K562 (cell line): ENCODE results near the gene NFS1. TPM values are rescaled to one million over a fixed set of nuclear protein-coding genes. Genes with fewer than 3 reads are reported as not detected.

ENCODE experiments used
- ARID1B ChIP-seq: fragments of 450-650 bp; IDR thresholded peaks from 2 replicates; pipeline ENCODE4 v1.6.1; 2016; ENCODE audit warnings: antibody characterized with exemption, mild to moderate bottlenecking, inconsistent platforms
- ATF1 ChIP-seq, 2 experiments: fragments of 450-650 bp in 1 of 2; IDR thresholded peaks; 2 replicates each; pipeline ENCODE4 v1.6.1; 2016; ENCODE audit warnings: missing compliant biosample characterization in 1 of 2, missing genetic modification characterization in 1 of 2
- BHLHE40 ChIP-seq: IDR thresholded peaks from 2 replicates; pipeline ENCODE4 v1.6.1; 2011; ENCODE audit warnings: low read length, improper control_type of control experiment
- C11orf30 ChIP-seq: fragments of 450-650 bp; IDR thresholded peaks from 2 replicates; pipeline ENCODE4 v1.6.1; 2016; ENCODE audit warnings: low read depth, mild to moderate bottlenecking
- CEBPB ChIP-seq: fragments of 450-650 bp; IDR thresholded peaks from 2 replicates; pipeline ENCODE4 v1.6.1; 2016; ENCODE audit warnings: missing genetic modification characterization, missing compliant biosample characterization
- EGR1 ChIP-seq: fragments of 450-650 bp; conservative IDR thresholded peaks from 2 replicates; pipeline ENCODE4 v1.6.1; 2017; ENCODE audit warnings: mild to moderate bottlenecking
- ELF4 ChIP-seq: fragments of 450-650 bp; formaldehyde crosslinking; IDR thresholded peaks from 2 replicates; pipeline ENCODE4 v1.4.0; 2022; ENCODE audit warnings: missing genetic modification characterization
- HOXB6 ChIP-seq: fragments of 250-450 bp; sonication (Bioruptor Pico); IDR thresholded peaks from 2 replicates; pipeline ENCODE4 v1.5.1; 2022; ENCODE audit warnings: mild to moderate bottlenecking, borderline replicate concordance
- KLF13 ChIP-seq: fragments of 450-650 bp; IDR thresholded peaks from 2 replicates; pipeline ENCODE4 v1.6.1; 2016; ENCODE audit warnings: missing genetic modification characterization, low read depth, mild to moderate bottlenecking, missing compliant biosample characterization, moderate library complexity, borderline replicate concordance
- MAFK ChIP-seq: IDR thresholded peaks from 2 replicates; pipeline ENCODE4 v1.6.1; 2011; ENCODE audit warnings: low read length, improper control_type of control experiment
- MTA1 ChIP-seq: fragments of 450-650 bp; IDR thresholded peaks from 2 replicates; pipeline ENCODE4 v1.6.1; 2017; ENCODE audit warnings: borderline replicate concordance
- NRF1 ChIP-seq, 2 experiments: fragments of 450-650 bp; IDR thresholded peaks in 1 of 2; conservative IDR thresholded peaks in 1 of 2; 2 replicates each; pipeline ENCODE4 v1.6.1; 2014; ENCODE audit warnings: mild to moderate bottlenecking in 2 of 2
- NUFIP1 ChIP-seq: fragments of 450-650 bp; IDR thresholded peaks from 2 replicates; pipeline ENCODE4 v1.6.1; 2018; ENCODE audit not compliant: partially characterized antibody
- RBM22 ChIP-seq: fragments of 200-400 bp; formaldehyde crosslinking; IDR thresholded peaks from 2 replicates; pipeline ENCODE4 v1.6.1; 2018; ENCODE audit warnings: low read length, low read depth; ENCODE audit not compliant: poor library complexity, severe bottlenecking
- RFX5 ChIP-seq: IDR thresholded peaks from 2 replicates; pipeline ENCODE4 v1.6.1; 2011; ENCODE audit warnings: low read depth, mild to moderate bottlenecking, improper control_type of control experiment, low read length
- SMAD3 ChIP-seq: fragments of 450-650 bp; formaldehyde crosslinking; conservative IDR thresholded peaks from 2 replicates; pipeline ENCODE4 v1.4.0; 2020; ENCODE audit warnings: mild to moderate bottlenecking
- SMARCA5 ChIP-seq: fragments of 450-650 bp; IDR thresholded peaks from 2 replicates; pipeline ENCODE4 v1.6.1; 2016
- SREBF1 ChIP-seq: fragments of 150-350 bp; IDR thresholded peaks from 2 replicates; pipeline ENCODE4 v1.6.1; 2014; ENCODE audit warnings: antibody characterized with exemption, low read depth, low read length, borderline replicate concordance
- SRSF7 ChIP-seq: fragments of 200-400 bp; formaldehyde crosslinking; optimal IDR thresholded peaks from 2 replicates; pipeline ENCODE3; 2017; ENCODE audit warnings: mild to moderate bottlenecking, low read depth, low read length
- TAF1 ChIP-seq: IDR thresholded peaks from 2 replicates; pipeline ENCODE4 v1.6.1; 2011; ENCODE audit warnings: mild to moderate bottlenecking, low read length, moderate library complexity; ENCODE audit not compliant: insufficient read depth, control insufficient read depth, severe bottlenecking; ENCODE audit errors: extremely low read depth
- TCFL5 ChIP-seq: fragments of 250-450 bp; sonication (Bioruptor Pico); conservative IDR thresholded peaks from 2 replicates; pipeline ENCODE4 v1.6.1; 2021; ENCODE audit warnings: mild to moderate bottlenecking, moderate library complexity, matching md5 sums
- ZFP30 ChIP-seq: fragments of 250-450 bp; sonication (Bioruptor Pico); IDR thresholded peaks from 2 replicates; pipeline ENCODE4 v1.8.0; 2022; ENCODE audit warnings: moderate library complexity, mild to moderate bottlenecking, inconsistent platforms, borderline replicate concordance
- ZNF75A ChIP-seq: fragments of 450-650 bp; formaldehyde crosslinking; IDR thresholded peaks from 2 replicates; pipeline ENCODE4 v1.4.0; 2020; ENCODE audit warnings: mild to moderate bottlenecking
- ZSCAN32 ChIP-seq: fragments of 450-650 bp; formaldehyde crosslinking; IDR thresholded peaks from 2 replicates; pipeline ENCODE4 v1.4.0; 2020; ENCODE audit warnings: mild to moderate bottlenecking, moderate library complexity
- polyA plus RNA-seq, 8 experiments: library from polyadenylated mRNA; depleted of rRNA in 4 of 8; stranded (reverse) in 5 of 8; unstranded in 3 of 8; fragments of >200 nt; fragmentation: Nextera tagmentation in 2 of 8; fragmentation: Illumina TruSeq in 1 of 8; extraction: Ambion mirVana in 2 of 8; extraction: Trizol in 1 of 8; gene quantifications; 2 replicates each; pipeline versions ENCODE4 v1.2.1 to v1.2.3, GENCODE V29; 2011 to 2014; ENCODE audit warnings: inconsistent platforms in 1 of 8, missing spikeins in 1 of 8
- total RNA-seq, 7 experiments: library from RNA; depleted of rRNA in 6 of 7; stranded (reverse); fragments of >200 nt in 6 of 7; fragmentation: Illumina TruSeq in 2 of 7; extraction: Trizol in 2 of 7; gene quantifications; 2 replicates each; pipeline versions ENCODE4 v1.2.1 to v1.2.3, GENCODE V29; 2011 to 2021; ENCODE audit warnings: low replicate concordance in 1 of 7
- TF ChIP-seq, protein P1 (sequence below), 2 experiments: IDR thresholded peaks; 2 replicates each; pipeline ENCODE4 v1.6.1; 2011; ENCODE audit warnings: borderline replicate concordance in 1 of 2, control low read depth in 1 of 2, low read depth in 1 of 2, low read length in 1 of 2, mild to moderate bottlenecking in 1 of 2, mixed read lengths in 1 of 2, moderate library complexity in 1 of 2; ENCODE audit not compliant: insufficient read depth in 1 of 2, insufficient read length in 1 of 2, poor library complexity in 1 of 2, severe bottlenecking in 1 of 2; ENCODE audit errors: extremely low read depth in 1 of 2
- TF ChIP-seq, protein P2 (sequence below): sonication (generic); formaldehyde crosslinking; IDR thresholded peaks from 2 replicates; pipeline ENCODE4 v1.8.1; 2023; ENCODE audit warnings: mild to moderate bottlenecking, missing genetic modification reagents

Gene NFS1
- total and polyA plus RNA-seq, 9 of the 15 experiments (the other 6 are each of a cell fraction or from before 2014, with no cell fraction given) = 11.5 to 84.8 (median 47.1) TPM

DNA sequence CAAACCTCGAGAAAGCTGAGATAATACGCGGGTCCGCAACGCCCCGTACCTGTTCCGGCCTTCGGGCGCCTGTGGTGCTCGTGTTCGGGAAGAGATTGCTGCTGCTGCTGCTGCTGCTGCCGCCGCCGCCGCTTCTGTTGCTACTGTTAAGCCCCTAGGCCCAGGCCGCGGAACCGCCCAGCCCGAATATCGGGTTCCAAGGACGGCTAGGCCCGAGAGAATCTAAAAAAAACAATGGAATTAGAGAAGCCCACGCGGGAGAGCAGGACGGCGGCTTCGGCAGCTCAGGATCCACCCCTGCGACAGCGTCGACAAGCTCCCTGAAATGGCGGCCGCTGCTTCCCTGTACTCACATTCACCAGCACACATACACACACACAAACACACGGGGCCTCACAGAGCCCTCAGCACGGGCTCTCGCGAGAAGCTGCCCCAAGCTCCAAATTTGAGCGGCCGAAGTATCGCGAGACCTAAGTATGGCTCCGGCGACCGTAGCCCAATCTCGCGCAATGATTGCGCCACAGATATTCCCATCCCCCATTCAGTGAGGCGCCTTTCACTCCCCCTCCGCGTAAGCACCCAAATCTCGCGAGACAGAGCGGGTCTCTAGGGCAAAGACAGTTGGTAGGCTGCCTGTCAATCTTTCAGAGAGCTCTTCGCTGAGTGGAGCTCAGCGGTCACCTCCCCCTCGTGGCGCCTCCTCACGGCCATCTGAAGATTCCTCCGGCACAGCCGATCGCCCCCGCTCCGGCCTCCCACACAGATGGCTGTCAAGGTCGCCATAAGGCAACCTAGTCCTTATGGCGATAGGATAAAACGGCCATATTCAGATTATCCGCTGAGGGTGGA is 43.0 kb upstream of the NFS1 start, which contains the start of gene RBM39 (continued):
- TF ChIP-seq ATF1 (CRISPR knock-in tag; IDR thresholded peaks at IDR 0.05) (no peak), ATF1 (tag; IDR thresholded peaks at IDR 0.05) (peak; percentile 98), MAFK (no peak), TCFL5 (CRISPR knock-in tag) (no peak), SMARCA5 (no peak), ELF4 (CRISPR knock-in tag) (0 out of 2 replicates have a peak, but pooled peaks have one; percentile 39), SREBF1 (0 out of 2 replicates have a peak, but pooled peaks have one; percentile 28), NRF1 (conservative IDR thresholded peaks at IDR 0.05 in 1 of 2, IDR thresholded peaks at IDR 0.05 in 1 of 2) (peak; percentile 82 to 86), MTA1 (peak; percentile 82; the same call in 1 of the 2 replicates), ZSCAN32 (CRISPR knock-in tag) (no peak), RFX5 (no peak), CEBPB (tag) (peak; percentile 100), ARID1B (0 out of 2 replicates have a peak, but pooled peaks have one; percentile 43), ZNF75A (no peak), HOXB6 (CRISPR knock-in tag) (no peak), SRSF7 (no peak), SMAD3 (CRISPR knock-in tag) (no peak), ZFP30 (CRISPR knock-in tag) (no peak), BHLHE40 (no peak), KLF13 (tag) (peak; percentile 32; the same call in 1 of the 2 replicates), EGR1 (peak; percentile 100), NUFIP1 (no peak), C11orf30 (peak; percentile 52), TAF1 (peak; percentile 89), RBM22 (peak; percentile 98)
- TF ChIP-seq, protein P1, sequence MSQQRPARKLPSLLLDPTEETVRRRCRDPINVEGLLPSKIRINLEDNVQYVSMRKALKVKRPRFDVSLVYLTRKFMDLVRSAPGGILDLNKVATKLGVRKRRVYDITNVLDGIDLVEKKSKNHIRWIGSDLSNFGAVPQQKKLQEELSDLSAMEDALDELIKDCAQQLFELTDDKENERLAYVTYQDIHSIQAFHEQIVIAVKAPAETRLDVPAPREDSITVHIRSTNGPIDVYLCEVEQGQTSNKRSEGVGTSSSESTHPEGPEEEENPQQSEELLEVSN (IDR thresholded peaks at IDR 0.05; ENCODE audit: borderline replicate concordance in 1 of 2, extremely low read depth in 1 of 2, insufficient read depth in 1 of 2, insufficient read length in 1 of 2, low read depth in 1 of 2, low read length in 1 of 2, poor library complexity in 1 of 2, severe bottlenecking in 1 of 2) = peak in 1 of 2 experiments; percentile 39
- TF ChIP-seq, protein P2, sequence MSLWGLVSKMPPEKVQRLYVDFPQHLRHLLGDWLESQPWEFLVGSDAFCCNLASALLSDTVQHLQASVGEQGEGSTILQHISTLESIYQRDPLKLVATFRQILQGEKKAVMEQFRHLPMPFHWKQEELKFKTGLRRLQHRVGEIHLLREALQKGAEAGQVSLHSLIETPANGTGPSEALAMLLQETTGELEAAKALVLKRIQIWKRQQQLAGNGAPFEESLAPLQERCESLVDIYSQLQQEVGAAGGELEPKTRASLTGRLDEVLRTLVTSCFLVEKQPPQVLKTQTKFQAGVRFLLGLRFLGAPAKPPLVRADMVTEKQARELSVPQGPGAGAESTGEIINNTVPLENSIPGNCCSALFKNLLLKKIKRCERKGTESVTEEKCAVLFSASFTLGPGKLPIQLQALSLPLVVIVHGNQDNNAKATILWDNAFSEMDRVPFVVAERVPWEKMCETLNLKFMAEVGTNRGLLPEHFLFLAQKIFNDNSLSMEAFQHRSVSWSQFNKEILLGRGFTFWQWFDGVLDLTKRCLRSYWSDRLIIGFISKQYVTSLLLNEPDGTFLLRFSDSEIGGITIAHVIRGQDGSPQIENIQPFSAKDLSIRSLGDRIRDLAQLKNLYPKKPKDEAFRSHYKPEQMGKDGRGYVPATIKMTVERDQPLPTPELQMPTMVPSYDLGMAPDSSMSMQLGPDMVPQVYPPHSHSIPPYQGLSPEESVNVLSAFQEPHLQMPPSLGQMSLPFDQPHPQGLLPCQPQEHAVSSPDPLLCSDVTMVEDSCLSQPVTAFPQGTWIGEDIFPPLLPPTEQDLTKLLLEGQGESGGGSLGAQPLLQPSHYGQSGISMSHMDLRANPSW = no peak
